ENCODE results near the gene PDGFB. TPM values are rescaled to one million over a fixed set of nuclear protein-coding genes. Genes with fewer than 3 reads are reported as not detected.

The PDGFB gene
- polyA plus RNA-seq, 3 donors, result 5.4 to 23.5 (median 18.0) TPM

DNA sequence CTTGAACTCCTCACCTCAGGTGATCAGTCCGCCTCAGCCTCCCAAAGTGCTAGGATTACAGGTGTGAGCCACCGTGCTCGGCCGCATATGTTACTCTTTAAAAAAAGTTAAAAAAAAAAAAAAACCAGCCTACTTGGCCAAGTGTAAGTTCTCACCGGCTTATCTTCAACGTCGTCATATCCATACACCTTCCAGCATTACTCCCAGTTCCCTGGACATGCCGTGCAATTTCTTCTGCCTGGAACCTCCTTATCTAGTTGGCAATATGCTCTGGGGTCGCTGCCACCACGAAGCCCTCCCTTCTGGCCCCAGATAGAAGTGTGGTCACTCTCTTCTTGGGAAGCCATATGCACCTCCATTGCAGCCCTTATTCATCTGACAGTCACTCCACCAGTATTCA, 56.0 kb downstream of the PDGFB start:
- H3K27ac ChIP-seq (ENCODE audit: low read depth, low read length), result no peak overlapping the region
- 48 to 73% (median 70%) methylated on average over 10 of the region's 10 CpGs for WGBS, 3 donors

DNA sequence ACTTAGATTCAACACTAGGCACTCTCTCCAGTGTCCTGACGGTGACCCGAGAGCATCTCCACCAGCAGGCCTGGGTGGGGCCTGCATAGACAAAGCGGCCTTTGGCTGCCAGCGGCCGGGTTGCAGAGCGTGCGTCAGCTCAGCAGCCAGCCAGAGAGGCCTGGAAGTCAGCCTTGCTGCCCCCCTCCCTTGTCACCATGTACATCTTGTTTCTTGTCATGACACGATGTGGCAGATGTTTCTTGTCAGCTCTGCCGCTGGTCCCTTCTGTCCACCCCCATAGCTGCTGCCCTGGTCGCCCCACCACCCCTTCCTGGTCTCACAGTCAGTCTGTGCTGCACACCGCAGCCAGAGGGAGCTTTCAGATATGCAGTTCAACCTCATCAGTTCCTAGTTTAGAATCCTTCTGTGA, 59.2 kb downstream of the PDGFB start:
- WGBS, 3 donors, result 51 to 86% (median 52%) methylated on average over 11 of the region's 11 CpGs
- no peak overlapping the region for H3K27ac ChIP-seq (ENCODE audit: low read depth, low read length)

DNA sequence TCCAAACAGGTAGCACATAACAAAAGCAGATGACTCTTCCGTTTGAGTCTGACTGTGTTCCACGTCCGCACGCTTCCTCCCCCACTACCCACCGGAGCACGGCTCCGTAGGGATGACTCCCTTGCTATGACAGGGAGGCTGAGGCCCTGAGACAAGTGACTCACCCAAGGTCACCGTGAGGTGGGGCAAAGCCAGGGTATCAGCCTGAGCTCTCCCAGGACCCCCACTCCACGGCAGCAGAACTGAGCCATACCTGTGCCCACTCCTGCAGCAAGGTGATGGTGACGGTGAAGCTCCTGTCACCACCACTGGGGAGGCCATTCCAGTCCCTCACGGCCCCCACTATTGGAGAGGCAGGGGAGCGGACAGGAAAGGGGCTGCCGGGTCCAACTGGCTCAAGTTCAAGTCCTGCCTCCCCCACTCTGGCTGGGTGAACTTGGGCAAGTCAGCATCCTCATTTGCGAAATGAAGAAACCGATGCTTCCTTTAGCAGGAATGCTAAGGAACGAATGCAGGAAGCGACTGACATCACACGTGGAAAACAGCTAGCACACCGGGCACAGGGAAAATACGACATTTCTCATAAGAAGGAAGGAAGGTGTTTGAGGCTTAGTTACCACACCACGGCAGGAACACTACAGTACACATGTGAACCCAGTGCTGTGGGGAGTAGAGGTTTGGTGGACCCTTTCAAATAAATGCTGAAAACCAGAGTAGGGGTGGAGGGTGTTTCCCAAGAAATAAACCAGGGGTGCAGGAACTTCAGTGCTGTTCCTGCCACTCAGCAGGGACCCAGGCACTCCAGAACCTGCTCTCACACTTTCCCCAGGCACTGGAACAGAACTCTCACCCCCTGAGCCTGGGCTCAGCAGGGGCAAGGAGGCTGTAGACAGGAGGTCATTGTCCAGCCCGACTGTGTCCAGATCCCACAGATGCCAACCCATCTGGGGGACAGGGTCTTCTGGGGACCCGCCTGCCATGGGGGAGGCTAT, 59.9 kb downstream of the PDGFB start:
- 56 to 74% (median 59%) methylated on average over 23 of the region's 23 CpGs for WGBS, 3 donors
- H3K27ac ChIP-seq (ENCODE audit: low read depth, low read length), result peak overlapping the region; percentile 29

DNA sequence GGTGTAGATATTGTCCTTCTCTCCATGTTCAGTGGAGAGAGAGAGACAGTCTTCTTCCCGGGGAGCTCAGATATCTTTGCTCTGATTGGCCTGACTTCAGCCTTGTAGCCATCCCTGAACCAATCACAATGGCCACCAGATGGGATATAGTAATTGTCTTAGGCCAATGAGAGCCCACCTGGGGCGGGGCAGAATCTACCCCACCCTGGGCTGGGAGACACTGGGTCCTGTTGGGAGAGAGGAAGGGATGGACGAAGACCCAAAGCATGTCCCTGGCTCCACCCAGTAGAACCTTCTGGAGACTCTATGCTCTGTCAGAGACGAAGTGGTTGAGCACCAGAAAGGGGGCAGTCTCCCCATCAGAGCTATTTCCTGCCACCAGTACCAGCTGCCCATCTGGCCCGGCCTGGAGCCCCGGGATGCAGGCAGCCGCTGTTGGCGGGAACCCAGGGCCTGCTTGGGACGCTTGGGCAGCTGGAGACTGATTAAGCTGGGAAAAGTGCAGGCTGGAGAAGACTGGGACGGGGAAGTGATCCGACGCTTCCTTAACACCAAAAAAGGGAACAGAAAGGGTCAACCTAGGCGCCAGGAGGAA, 60.7 kb downstream of the PDGFB start:
- WGBS, 3 donors, result 33 to 68% (median 62%) methylated on average over 13 of the region's 13 CpGs
- no peak overlapping the region for H3K27ac ChIP-seq (ENCODE audit: low read depth, low read length)

DNA sequence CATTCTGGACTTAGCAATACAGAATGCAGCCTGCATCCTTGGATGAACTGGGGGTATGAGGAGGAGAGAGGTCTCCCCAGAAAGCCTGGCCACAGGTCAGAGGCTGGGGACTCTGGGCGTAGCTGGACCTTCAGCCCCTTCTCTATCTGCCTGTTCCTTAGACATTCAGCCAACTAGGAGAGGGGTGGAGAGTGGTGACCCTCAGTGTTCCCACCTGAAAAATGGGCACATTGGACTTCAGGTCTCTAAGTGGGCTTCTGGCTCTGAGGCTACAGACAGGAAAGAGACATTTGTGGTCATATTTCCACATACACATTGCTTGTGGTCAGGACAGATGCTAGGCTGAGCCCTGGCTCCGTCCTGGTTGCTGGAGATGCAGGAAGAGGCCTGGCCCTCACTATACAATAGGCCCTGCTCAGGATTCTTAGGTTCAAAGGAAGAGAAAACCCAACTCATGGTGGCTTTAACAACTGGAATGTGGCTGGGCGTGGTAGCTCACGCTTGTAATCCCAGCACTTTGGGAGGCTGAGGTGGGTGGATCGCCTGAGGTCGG, 62.2 kb downstream of the PDGFB start:
- H3K27ac ChIP-seq (ENCODE audit: low read depth, low read length), result no peak overlapping the region
- WGBS, 3 donors, result 81 to 96% (median 84%) methylated on average over 6 of the region's 6 CpGs

DNA sequence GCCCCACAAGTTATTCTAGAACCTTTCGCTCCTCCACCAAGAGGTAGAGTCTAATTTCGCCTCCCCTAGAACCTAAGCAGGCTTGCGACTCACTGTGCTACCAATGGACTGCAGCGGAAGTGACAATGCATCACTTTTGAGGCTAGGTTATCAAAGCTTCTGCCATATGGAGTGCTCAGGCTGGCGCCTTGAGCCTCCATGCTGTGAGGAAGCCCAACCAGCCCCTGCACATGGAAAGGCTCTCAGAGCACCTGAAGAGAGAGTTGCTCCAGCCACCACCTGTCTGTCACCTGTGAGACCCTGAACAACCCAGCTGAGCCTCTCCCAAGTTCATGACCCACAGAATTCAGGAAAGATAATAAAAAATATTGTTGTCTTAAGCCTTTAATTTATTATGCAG, 63.0 kb downstream of the PDGFB start:
- 92 to 99% (median 93%) methylated on average over 5 of the region's 5 CpGs for WGBS, 3 donors

DNA sequence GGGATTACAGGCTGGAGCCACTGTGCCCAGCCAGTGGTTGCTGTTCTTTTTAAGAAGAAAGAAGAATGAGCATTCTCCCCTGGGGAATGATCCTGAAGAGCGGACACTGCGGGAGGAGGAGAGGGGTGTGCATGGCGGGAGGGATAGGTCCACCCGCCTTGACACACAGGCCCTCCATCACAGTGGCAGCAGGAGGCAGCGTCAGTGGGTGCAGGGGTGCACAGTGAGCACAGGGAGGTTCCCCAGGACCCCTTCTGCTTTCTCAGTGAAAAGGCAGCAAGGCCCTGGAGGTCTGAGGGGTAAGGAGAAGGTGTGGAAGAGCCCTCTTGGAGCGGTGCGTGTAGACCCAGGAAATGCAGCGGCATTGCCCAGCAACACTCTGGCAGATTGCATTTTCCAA, 63.4 kb downstream of the PDGFB start:
- no peak overlapping the region for H3K27ac ChIP-seq (ENCODE audit: low read depth, low read length)
- WGBS, 3 donors, result 93 to 96% (median 93%) methylated on average over 8 of the region's 8 CpGs

More for the DNA sequence above, 63.0 kb downstream of the PDGFB start:
- no peak overlapping the region for H3K27ac ChIP-seq (ENCODE audit: low read depth, low read length)

DNA sequence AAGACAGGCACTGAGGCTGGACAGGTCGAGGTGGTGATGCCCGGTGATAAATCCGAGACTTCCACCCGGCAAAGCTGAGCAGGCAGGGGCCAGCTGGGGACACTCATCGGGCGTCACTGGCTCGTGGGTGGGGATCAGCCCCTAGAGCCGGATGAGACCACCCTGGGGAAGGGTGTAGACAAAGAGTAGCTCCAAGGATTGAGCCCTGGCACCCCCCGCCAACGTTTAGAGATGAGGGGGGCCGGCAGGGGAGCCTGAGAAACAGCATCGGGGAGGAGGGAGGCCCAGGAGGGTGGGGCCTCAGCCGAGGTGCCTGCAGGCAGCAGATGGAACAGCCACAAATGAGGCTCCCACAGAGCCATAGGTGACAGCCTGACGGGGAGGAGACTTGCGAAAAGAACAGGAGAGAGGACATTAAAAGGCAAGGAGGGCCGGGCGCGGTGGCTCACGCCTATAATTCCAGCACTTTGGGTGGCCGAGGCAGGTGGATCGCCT, 64.9 kb downstream of the PDGFB start:
- H3K27ac ChIP-seq (ENCODE audit: low read depth, low read length), result no peak overlapping the region
- 75 to 77% (median 75%) methylated on average over 21 of the region's 21 CpGs for WGBS, 3 donors

DNA sequence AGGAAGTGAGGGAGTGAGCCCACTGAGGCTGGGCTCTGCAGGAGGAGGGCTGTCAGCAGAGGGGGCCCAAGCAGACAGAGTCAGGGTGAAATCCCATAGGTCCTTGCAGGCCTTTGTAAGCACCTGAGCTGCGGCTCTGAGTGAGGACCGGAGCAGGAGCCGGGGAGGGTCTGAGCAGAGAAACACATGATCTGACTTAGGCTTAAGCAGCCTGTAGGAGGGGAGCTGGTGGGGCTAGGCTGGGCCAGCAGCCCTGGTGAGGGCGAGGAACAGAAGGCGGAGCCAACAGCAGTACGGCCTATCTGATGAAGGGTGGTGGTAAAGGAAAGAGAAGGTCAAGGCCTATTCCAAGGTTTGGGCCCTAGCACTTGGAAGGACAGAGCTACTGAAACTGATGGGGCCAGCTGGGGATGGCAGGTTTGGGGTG, 65.4 kb downstream of the PDGFB start:
- 69 to 82% (median 69%) methylated on average over 6 of the region's 6 CpGs for WGBS, 3 donors
- no peak overlapping the region for H3K27ac ChIP-seq (ENCODE audit: low read depth, low read length)

DNA sequence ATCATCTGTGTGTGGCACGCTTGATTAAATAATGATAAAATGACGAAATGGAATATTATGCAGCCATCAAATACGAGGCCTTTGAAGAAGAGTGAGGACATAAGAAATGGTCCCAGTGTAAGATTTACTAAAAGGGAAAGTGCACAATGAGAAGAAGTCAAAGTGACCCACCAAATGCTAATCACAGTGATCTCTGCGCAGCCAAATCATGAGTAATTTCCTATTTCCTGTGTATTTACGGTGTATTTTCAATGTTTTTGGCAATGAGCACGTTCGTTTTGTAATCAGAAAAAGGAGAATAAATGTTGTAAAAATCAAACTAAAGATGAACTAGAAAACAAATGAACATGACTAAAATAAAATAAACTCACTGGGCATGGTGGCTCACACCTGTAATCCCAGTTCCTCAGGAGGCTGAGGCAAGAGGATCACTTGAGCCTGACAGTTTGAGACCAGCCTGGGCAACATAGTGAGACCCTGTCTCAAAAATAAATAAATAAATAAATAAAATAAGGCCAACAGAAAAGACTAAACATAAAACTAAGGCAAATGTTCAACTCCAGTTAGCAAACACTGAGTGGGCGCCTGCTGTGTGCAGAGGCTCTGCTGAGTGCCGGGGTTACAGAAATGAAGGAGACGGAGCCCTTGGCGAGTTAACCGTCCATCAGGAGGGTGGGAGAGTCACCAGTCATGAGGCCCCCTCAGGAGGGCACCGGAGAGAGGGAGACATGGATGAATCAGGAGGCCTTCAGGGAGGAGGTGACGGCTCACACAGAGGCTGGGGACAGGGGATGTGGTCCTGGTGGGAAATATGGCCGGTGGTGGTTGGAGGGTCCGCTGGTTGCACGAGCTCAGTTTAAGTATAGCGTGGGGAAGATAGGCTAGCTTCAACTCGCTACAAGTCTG, 66.3 kb downstream of the PDGFB start:
- H3K27ac ChIP-seq (ENCODE audit: low read depth, low read length), result no peak overlapping the region
- 79 to 90% (median 79%) methylated on average over 19 of the region's 19 CpGs for WGBS, 3 donors

DNA sequence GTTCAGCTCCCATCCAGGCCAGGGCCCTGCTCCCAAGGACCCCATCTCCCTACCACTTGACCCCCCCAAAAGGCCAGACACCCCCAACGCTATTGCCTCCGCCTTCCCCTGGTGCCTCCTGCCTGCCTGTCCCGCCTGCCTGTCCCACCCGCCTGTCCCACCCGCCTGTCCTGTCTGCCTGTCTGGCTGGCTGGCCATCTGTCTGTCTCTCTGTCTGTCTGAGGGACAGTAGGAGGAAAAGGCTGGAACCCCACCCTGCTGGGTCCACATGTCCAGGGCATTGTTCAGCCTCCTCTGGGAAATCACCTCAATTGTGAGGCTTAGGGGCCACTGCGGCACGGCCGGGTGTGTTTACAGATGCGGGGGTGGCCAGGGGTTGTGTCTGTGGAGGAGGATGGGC, 67.0 kb downstream of the PDGFB start:
- H3K27ac ChIP-seq (ENCODE audit: low read depth, low read length), result no peak overlapping the region
- WGBS, 3 donors, result 68 to 85% (median 81%) methylated on average over 8 to 9 of the region's 9 CpGs

DNA sequence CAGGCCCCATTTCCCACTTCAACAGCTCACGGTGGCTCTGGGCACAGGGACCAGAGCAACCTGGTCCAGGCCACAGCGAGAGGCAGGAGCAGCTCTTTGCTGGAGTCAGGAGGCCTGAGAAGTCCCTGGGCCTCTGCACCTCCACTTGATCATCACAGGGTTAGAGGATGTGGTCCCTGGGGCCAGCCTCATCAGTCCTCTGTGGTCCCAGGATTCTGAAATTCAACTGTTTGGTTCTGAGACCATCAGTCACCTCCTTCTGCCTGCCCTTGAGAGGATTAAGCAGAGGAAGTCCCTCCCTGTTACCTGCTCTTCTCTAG, 67.4 kb downstream of the PDGFB start:
- WGBS, 3 donors, result 84 to 96% (median 88%) methylated on average over 1 to 2 of the region's 2 CpGs
- no peak overlapping the region for H3K27ac ChIP-seq (ENCODE audit: low read depth, low read length)

DNA sequence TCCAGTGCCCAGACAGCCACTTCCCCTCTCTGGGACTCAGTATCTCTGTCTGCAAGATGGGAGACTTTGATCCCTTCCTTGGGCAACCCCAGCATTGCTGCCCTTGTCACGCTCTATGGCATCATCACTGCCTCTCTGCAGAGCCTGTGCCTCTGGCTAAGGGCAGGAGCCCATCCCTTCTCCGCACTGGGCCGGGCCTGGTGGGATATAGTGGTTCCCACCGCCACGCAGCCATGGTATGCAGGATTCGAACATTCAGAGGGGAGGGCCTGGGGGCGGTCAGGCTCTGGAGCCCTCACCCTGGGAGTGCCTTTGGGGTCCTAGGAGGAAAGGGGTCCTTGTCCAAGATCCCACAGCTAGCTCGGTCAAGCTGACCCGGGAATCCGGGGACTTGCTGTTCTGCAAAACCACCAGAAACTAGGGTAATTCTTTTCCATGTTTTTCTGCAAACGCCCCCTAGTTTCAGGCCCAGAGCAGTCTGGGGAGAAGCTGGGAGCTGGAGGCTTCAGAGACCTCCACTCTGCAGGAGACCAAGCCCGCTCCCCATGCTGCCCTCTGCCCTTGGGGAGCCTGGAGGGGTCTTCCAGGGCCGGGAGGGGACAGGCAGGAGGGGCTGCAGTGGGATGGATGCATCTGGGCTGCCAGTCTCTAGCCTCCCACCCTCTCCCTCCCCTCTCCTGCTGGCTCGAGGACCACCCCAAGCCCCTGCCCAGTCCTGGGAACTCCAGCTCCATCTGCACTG, 67.9 kb downstream of the PDGFB start:
- H3K27ac ChIP-seq (ENCODE audit: low read depth, low read length), result no peak overlapping the region
- WGBS, 3 donors, result 84 to 91% (median 88%) methylated on average over 13 to 14 of the region's 14 CpGs

DNA sequence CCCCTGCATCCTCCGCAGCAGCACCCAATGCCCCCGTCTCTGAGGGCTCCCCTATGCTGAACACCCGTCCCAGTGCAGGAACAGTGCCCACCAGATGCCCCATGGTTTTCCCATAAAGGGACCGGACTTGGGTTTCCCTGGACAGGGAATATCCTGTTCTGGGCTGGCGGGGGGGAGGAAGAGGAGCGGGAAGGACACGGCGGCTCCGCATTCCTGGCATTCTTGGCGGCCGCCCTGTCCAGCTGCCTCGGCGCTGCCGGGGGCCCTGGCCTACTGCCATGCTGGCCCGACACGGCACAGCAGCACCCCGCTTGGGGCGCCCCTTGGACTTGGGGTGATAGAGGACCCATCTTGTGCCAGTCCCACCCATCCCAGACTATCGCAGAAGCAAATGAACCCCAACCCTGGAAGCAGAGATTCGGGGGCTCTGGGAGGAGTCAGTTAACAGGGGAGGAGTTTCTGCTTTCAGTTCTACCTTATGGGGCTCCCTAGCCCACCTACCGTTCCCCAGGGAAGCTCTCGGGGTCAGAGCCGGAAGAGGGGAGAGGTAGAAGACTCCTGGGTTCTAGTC, 68.6 kb downstream of the PDGFB start:
- WGBS, 3 donors, result 41 to 51% (median 42%) methylated on average over 23 of the region's 23 CpGs
- peak overlapping the region; percentile 45 for H3K27ac ChIP-seq (ENCODE audit: low read depth, low read length)

DNA sequence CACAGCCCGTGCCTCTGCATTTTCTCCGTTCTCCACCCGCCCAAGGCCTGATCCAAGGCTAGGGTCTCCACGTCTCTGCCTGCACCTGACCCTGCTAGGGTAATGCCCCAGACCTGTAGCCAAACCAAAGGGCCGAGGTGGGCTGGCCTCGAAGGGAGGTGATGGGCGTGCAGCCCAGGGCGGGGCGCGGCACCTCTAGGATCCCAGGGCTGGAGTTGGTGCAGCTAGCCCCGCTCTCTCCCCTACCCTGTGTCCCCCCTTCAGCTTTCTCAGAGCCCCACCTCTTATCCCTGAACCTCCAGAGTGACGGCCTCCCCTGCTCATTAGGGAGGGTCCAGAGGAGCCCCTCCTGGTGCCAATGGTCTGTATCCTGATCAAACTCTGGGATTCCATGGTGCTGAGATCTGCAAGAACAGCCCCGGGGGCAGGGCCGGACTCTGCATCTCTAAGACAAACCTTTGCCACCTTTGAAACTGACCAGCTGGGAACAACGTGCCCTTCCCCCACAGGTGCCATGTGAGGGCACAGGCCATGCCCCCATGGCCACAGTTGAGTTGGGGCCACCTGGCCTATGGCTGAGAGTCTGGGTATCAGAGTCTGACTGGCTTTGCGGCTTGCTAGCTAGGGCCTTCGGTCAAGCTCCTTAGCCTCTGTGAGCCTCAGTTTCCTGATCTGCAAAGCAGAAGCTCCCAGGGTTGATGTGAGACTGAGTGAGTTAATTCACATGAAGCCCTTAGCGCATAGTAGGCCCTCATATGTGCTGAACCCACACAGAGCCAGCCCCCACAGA, 69.2 kb downstream of the PDGFB start:
- H3K27ac ChIP-seq (ENCODE audit: low read depth, low read length), result peak overlapping the region; percentile 45
- 72 to 82% (median 75%) methylated on average over 15 to 18 of the region's 18 CpGs for WGBS, 3 donors

DNA sequence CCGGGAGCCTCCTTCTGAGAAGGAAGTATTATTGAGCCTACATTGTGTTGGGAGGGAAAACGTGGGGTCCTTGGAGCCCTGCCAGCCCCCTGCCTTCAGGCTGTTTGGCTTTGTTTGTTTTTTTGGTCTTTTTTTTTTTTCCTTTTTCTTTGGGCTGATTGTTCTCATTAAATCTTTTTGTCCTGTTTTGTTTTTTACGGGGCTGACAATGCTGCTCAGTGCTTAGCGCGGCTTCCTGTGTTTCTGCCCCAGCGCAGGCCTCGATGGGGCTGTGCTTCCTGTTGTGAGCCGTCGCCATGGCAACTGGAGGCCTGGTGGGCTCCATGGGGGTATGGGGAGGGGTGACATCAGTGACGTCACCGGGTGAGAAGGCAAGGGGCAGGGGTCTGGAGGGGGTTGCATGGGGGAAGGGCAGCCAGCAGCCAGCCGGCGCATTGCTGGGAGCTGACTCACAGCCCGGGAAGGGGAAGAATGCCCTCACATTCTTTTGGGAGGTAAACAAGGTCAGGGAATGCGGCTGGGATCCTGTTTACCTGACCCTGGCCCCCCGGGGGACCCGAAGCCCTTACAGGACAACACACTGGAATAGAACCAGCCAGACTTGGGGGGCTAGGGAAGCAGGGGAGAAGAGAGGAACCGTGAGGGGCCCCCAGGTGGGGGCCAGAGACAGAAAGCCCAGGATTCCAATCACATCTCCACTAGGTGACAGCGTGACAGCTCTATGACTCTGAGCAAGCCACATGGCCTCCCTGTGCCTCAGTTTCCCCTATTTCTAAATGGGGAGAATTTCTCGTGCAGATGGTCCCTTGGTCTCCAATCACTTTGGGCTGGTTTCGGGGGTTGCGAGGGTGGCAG, 70.1 kb downstream of the PDGFB start:
- H3K27ac ChIP-seq (ENCODE audit: low read depth, low read length), result peak overlapping the region; percentile 5
- WGBS, 3 donors, result 23 to 40% (median 23%) methylated on average over 21 to 22 of the region's 22 CpGs
